ENCODE data around the gene PCP2. TPM values are rescaled to one million over a fixed set of nuclear protein-coding genes. Genes with fewer than 3 reads are reported as not detected.

The PCP2 gene
- total RNA-seq, 1 donor from 2014 or later, result not detected

- H3K27ac ChIP-seq, result no peak overlapping the region
- H3K4me1 ChIP-seq, result no peaks in the 10 kb centered on the region
- H3K4me3 ChIP-seq, result no peak overlapping the region
- TF ChIP-seq, protein P1, sequence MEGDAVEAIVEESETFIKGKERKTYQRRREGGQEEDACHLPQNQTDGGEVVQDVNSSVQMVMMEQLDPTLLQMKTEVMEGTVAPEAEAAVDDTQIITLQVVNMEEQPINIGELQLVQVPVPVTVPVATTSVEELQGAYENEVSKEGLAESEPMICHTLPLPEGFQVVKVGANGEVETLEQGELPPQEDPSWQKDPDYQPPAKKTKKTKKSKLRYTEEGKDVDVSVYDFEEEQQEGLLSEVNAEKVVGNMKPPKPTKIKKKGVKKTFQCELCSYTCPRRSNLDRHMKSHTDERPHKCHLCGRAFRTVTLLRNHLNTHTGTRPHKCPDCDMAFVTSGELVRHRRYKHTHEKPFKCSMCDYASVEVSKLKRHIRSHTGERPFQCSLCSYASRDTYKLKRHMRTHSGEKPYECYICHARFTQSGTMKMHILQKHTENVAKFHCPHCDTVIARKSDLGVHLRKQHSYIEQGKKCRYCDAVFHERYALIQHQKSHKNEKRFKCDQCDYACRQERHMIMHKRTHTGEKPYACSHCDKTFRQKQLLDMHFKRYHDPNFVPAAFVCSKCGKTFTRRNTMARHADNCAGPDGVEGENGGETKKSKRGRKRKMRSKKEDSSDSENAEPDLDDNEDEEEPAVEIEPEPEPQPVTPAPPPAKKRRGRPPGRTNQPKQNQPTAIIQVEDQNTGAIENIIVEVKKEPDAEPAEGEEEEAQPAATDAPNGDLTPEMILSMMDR (IDR thresholded peaks at IDR 0.05), result no peak
- H3K27me3 ChIP-seq, result no peaks in the 10 kb centered on the region
- intact Hi-C loops (cut with DNase I), result no loop called here
- no peak for DNase-seq (ENCODE audit: extremely low spot score in 2 of 2)
- no peaks in the 10 kb centered on the region for H3K36me3 ChIP-seq
- no peaks in the 10 kb centered on the region for H3K9me3 ChIP-seq
Observed at GRCh38 chr19:7662657-7663056, 29.1 kb upstream of the PCP2 start.

DNA sequence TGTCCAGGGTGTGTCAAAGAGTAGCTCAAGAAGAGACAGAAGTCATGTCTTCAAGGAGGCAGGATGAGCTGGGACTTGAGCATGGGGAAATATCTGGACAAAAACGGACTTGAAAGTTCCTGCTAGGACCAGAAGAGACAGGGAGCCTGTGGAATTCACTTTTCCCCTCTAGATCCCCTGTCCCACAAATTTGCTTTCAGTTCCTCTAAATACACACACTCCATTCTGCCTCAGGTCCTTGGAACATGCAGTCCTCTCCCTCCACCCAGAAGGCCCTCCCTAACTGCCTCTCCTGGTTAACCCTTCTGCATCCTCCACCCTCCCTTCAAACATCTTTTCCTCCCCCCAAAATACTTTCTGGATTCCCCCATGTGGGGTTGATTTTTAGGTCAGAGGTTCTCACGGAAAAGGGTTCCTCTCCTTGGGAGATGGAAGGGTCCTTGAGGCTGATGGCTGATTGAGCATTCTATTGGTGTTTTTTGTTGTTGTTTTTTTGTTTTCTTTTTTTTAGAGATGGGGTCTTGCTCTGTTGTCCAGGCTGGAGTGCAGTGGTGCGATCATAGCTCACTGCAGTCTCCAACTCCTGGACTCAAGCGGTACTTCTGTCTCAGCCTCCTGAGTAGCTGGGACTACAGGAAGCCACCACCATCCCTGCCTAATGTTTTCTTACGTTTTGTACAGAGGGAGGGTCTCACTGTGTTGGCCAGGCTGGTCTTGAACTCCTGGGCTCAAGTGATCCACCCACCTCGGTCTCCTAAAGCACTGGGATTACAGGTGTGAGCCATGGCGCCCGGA, 28.4 kb upstream of the PCP2 start:
- Histone ChIP-seq H3K9me3 (no peaks in the 10 kb centered on the region), H3K27ac (no peak overlapping the region), H3K4me3 (no peak overlapping the region), H3K27me3 (no peaks in the 10 kb centered on the region), H3K36me3 (no peaks in the 10 kb centered on the region), H3K4me1 (no peaks in the 10 kb centered on the region)
- DNase-seq (ENCODE audit: extremely low spot score in 2 of 2), result no peak
- TF ChIP-seq POLR2AphosphoS5 (IDR thresholded peaks at IDR 0.05; ENCODE audit: insufficient read depth in 1 of 2, low read depth in 1 of 2) (no peak), POLR2A (IDR thresholded peaks at IDR 0.05) (no peak)
- TF ChIP-seq, protein P1 (IDR thresholded peaks at IDR 0.05), result no peak
- intact Hi-C loops (cut with DNase I), result no loop called here

DNA sequence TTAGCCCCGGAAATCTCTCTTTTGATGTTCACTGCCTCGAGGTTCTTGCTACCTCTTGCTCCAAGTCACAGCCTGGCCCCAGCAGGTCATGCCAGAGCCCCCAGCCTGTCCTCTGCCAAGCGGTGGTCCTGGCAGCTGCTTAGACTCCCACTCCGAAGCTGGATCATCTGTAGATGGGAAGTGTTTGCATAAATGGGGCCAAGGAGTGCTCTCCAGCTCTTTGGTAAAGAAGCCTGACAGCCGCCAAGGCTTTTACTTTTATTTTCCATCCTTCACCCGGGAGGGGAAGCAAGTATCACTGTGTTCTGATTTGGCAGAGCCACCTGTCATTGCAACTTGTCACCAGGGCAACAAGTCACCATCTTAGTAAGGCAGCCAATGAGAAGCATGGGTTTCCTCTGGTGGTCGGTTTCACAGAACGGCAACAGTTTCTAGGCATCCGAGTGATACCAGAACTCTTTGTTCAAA, 24.7 kb upstream of the PCP2 start:
- no peaks in the 10 kb centered on the region for H3K9me3 ChIP-seq
- TF ChIP-seq POLR2AphosphoS5 (IDR thresholded peaks at IDR 0.05; ENCODE audit: insufficient read depth in 1 of 2, low read depth in 1 of 2), result no peak
- TF ChIP-seq POLR2A (IDR thresholded peaks at IDR 0.05), result no peak
- TF ChIP-seq, protein P1 (IDR thresholded peaks at IDR 0.05), result no peak
- no peak overlapping the region for H3K27ac ChIP-seq
- no peaks in the 10 kb centered on the region for H3K27me3 ChIP-seq
- no peaks in the 10 kb centered on the region for H3K36me3 ChIP-seq
- DNase-seq (ENCODE audit: extremely low spot score in 2 of 2), result no peak
- no peak overlapping the region for H3K4me3 ChIP-seq
- intact Hi-C loops (cut with DNase I), result no loop called here
- no peaks in the 10 kb centered on the region for H3K4me1 ChIP-seq

DNA sequence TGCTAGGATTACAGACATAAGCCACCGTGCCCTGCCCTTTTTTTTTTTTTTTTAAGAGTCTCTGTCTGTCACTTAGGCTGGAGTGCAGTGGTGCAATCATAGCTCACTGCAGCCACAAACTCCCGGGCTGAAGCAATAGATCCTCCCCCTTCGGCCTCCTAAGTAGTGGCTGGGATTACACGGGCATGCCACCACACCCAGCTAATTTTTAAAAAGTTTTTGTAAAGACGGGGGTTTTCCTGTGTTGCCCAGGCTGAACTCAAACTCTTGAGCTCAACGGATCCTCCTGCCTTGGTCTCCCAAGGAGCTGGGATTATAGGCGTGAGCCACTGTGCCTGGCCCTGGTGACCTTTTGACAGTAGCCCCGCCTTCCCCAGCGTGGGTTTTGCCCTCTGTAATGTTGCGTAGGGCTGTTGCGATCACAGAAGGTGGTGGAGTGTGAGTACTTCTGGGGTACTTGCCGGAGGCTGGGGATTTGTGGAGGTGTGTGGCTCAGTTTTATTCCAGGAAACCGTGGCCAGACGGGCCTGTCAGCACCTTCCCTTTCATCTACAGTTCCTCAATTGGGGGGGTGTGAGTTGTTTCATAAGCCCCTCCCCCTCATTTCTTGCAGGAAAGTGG, 23.7 kb upstream of the PCP2 start:
- no peak overlapping the region for H3K4me3 ChIP-seq
- H3K27me3 ChIP-seq, result no peaks in the 10 kb centered on the region
- peaks cover 2% of the 10 kb centered on the region for H3K4me1 ChIP-seq
- intact Hi-C loops (cut with DNase I), result no loop called here
- H3K36me3 ChIP-seq, result no peaks in the 10 kb centered on the region
- DNase-seq (ENCODE audit: extremely low spot score in 2 of 2), result no peak
- H3K27ac ChIP-seq, result no peak overlapping the region
- TF ChIP-seq POLR2AphosphoS5 (IDR thresholded peaks at IDR 0.05; ENCODE audit: insufficient read depth in 1 of 2, low read depth in 1 of 2) (no peak), POLR2A (IDR thresholded peaks at IDR 0.05) (no peak)
- TF ChIP-seq, protein P1 (IDR thresholded peaks at IDR 0.05), result no peak
- no peaks in the 10 kb centered on the region for H3K9me3 ChIP-seq

DNA sequence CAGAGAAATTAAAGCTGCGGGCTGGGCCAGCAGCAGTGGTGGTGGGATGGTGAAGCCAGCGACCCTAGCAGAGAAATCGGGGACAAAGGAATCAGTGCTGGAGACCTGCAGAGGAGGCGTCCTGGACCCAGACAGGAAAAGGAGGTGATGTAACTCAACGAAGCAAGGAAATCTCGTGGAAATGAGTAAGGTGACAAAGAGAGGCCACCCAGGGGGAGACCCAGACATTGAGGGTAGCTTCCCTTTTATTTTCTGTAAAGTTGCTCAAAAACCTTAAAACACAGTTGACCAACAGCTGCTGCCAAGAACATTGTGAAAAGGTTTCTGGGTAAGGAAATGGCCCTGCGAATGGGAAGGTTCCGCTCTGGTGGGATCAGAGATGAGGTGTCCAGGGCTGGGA, 22.1 kb upstream of the PCP2 start:
- TF ChIP-seq POLR2AphosphoS5 (IDR thresholded peaks at IDR 0.05; ENCODE audit: insufficient read depth in 1 of 2, low read depth in 1 of 2) (no peak), POLR2A (IDR thresholded peaks at IDR 0.05) (no peak)
- TF ChIP-seq, protein P1 (IDR thresholded peaks at IDR 0.05), result no peak
- no peak overlapping the region for H3K4me3 ChIP-seq
- intact Hi-C loops (cut with DNase I), result no loop called here
- H3K4me1 ChIP-seq, result peaks cover 4% of the 10 kb centered on the region
- DNase-seq (ENCODE audit: extremely low spot score in 2 of 2), result no peak
- H3K9me3 ChIP-seq, result no peaks in the 10 kb centered on the region
- no peaks in the 10 kb centered on the region for H3K27me3 ChIP-seq
- no peaks in the 10 kb centered on the region for H3K36me3 ChIP-seq
- H3K27ac ChIP-seq, result no peak overlapping the region

Measured in vagina (tissue), 2 donors.